GM18517 (cell line): ENCODE measurements around the gene SLC9A9.
A peak's percentile ranks its signal among the peaks of the same experiment; 100 is the strongest.

ENCODE experiments used
- ATAC-seq: cut with Tn5 transposase; IDR thresholded peaks from one replicate; pipeline ENCODE4 v1.9.1; 2021; ENCODE audit warnings: mild to moderate bottlenecking, moderate library complexity; ENCODE audit not compliant: unreplicated experiment

SLC9A9 gene

DNA sequence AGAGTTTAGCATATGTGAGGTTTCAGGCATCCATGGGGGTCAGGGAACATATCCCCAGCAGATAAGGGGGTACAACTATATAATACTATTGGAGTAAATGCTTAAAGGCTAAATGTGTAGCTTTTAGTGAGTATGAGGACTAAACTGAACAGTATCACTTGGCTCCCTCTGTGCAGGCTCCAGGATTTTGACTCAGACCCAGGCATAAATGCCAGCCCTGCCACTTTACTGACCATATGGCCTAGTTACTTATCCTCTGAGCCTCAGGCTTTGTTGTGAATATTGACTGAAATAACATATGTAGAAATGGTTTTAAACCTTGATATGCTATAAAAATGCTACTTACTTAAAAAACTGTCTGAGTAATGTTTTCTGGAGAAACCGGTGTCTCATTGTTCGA lies 577.1 kb downstream of the SLC9A9 start:
- no peak for ATAC-seq

- ATAC-seq: no peak
These were observed 578.5 kb downstream of the SLC9A9 start for GRCh38 chr3:143269741-143270140.

DNA sequence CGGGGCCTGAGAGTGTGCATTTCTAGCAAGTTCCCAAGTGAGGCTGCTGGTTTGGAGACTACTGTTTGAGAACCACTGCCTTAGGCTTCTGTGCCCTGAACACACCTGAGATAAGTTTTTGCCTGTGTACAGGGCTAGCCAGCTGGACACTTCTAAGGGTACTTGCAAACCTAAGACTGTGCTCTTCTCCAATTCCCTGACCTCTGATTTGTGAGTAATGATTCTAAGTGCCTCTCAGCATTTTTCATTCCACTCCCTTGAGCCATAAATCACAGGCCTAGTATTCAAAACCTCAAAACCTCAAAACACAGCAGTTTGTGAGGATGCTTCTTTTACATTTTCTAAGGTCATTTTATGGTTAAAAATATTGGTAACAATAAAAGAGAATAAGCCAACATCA lies 580.3 kb downstream of the SLC9A9 start:
- ATAC-seq: no peak

- peak; percentile 72 for ATAC-seq
These were observed 581.3 kb downstream of the SLC9A9 start for GRCh38 chr3:143266927-143267326.

GRCh38 chr3:143266511-143266910 lies 581.8 kb downstream of the SLC9A9 start:
- ATAC-seq: no peak

DNA sequence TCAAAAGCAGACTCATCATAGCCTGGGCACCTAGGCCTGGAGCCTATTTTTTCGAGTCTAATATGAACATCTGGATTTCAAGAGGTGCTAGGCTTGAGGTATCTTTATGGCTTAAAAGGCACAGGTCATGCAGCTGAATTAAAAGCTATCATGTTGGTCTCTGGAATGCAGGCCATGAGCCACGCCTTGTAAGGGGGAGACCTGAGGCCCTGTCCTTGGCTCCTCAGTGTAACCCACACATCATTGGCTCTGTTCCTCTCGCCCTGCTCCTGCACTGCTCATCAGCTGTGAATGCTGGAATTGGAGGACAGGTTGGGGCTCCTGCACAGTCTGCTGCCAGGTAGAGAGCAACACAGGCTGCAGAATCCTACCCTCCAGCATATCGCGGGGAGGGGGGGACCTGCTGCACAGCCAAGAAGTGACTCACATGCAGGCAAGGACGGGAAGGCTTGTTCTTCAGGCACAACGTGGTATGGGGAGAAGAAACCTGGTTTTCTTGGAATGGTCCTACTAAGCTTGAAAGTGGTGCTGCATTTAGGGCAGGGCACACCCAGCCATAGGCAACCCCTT lies 582.7 kb downstream of the SLC9A9 start:
- no peak for ATAC-seq

DNA sequence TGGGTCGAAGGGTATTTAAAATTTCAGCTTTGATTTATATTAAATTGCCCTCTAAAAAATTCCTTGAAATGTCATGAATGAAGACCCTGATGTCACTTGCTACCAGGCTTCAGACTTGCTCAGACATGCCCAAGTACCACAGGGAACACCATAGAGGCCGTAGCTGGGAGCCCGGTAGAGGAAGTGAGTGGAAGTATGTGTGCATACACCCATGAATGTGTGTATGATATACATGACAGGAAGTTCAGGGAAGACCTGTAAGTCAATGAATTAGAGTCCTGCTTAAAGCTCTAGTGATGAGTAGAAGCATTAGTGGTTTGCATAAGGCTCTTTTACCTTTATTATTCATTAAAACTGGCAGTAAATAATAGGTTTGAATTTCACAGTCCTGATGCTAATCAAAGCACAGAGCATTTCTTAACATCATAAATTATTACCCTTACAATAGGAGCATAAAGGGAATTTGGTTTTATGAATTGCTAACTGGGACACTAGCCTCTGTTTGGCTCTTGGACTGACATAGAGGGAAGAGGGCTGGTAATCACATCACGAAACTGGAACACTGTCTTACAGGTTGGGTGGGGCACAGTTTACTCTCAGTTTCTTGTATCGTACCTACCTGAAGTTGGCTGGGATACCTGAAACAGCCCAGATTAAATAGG lies 584.3 kb downstream of the SLC9A9 start:
- ATAC-seq: no peak

DNA sequence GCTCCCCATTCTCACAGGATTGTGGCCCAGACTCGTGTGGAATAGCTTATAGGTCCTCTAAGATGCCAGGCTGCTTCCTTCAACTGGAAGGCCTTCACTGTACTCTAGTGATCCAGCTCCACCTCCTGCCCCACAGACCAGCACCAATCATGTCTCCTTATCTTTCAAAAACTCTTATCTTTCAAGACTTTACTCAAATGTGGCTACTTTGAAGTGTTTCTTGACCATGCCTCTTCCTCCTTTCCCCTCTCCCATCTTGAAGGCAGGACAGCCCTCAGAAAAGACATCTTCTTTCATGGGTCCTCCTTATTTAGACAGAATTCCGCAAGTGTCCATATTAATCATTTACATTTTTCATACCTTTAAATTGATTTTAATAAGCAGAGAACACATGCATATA lies 586.4 kb downstream of the SLC9A9 start:
- no peak for ATAC-seq

DNA sequence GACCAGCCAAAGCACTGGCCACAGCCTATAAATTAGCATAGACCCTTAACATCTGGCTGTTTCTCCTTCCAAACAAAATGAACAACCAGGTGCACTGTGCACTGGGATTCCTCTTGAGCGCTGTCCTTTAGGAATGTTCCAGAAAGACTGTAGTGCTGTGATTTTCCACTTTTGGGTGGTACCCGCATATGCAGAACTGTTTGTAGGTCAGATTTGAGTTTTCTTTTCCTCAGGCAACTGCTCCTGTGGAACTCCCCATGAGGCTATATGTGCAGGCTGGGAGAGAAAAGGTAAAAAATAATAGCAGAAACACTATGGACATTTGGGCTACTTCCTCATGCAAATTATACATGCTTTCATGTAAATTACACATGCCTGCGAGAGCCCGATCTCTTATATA lies 589.6 kb downstream of the SLC9A9 start:
- ATAC-seq: no peak

- no peak for ATAC-seq
These were observed 591.9 kb downstream of the SLC9A9 start for GRCh38 chr3:143256416-143256815.

- ATAC-seq: no peak
These were observed 592.5 kb downstream of the SLC9A9 start for GRCh38 chr3:143255739-143256138.

DNA sequence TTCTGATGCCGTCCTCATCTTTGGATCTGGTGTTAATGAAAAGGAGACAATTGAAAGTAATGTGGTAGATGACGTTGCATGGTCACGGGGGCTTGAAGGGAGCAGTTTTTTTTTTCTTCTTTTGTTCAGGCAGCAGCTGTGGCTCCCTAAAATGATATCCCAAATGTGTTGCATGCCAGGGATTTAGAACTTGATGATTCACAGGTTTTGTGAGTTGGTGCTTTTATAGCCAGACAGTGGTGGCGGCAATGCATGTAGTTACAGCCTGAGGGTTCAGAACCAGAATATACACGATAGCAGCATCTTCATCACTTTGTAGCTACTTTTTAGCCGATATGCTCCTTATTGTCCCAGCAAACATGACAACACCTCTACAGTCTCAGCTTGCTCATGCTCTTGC lies 595.3 kb downstream of the SLC9A9 start:
- ATAC-seq: no peak

DNA sequence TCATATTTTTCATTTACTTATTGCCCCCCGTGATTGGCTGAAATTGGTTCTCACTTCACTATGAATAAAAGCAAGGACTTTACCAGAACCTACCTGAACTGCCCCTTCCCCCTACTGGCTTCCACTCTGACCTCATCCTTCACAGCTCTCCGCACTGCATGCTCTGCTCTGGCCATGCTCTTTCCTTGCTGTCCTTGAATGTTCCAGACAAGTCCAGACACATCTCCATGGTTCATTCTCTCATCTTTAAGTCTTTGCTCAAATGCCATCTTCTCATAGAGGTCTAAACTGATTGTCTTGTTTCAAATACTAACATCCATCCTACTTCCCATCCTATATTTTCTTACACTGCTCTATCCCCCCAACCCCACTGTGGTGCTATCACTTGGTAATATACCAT lies 599.3 kb downstream of the SLC9A9 start:
- ATAC-seq: no peak

DNA sequence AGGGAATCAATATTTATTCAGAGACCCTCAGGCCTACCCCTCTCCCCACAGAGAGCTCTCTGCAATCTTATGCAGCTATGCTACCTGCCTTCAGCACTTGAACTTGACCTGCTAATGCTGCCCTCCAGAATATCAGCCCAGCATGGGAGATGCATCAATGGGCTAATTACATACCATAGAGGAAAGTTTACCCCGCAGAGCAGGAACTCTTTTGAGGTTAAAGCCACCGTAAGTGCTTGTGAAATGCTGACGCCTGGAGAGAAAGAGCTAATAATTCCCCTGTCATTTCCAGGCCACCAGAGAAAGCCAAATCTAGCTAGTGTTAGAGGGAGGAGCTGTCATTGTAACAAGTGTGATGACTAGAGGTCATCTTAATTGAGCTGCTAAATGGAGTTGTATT lies 601.2 kb downstream of the SLC9A9 start:
- ATAC-seq: no peak

- no peak for ATAC-seq
These were observed 602.6 kb downstream of the SLC9A9 start for GRCh38 chr3:143245692-143246091.

DNA sequence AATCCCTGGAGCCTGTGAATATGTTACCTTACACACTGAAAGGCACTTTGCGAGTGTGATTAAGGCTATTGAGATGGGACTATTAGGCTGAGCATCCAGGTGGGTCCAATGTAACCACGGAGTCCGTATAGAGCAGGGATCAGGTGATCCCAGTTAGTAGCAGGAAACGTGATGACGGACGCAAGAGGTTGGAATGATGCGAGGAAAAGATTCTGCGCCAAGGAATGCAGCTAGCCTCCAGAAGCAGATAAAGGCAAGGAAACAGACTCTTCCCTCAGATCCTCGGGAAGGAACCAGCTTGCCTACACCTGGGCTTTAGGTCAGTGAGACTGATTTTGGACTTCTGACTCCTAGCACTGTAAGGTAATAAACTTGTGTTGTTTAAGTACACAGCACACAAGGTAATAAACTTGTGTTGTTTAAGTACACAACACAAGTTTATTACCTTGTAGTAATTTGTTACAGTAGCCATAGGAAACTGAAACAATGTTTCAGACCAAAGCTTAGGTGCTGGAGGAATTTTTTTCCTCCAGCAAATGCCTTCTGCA lies 603.7 kb downstream of the SLC9A9 start:
- ATAC-seq: no peak

DNA sequence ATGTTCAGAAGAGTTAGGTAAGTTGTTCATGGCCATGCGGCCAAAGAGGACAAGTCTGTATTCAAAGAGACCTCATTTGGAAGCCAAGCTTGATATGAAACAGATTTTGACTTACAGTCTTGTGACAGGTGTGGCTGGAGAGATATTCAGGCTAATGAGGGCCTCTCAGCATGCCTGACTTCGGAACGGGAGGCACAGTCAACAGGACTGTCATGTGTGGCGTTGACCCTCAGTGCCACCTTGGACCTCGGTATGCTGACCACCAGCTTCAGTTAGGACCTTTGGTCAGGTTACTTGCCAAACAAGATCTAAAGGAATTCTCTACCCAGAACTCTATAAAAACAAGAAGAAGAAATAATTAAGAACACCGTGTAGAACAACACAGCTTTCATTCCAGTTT lies 604.6 kb downstream of the SLC9A9 start:
- ATAC-seq: no peak

GRCh38 chr3:143242691-143243090 lies 605.6 kb downstream of the SLC9A9 start:
- no peak for ATAC-seq

DNA sequence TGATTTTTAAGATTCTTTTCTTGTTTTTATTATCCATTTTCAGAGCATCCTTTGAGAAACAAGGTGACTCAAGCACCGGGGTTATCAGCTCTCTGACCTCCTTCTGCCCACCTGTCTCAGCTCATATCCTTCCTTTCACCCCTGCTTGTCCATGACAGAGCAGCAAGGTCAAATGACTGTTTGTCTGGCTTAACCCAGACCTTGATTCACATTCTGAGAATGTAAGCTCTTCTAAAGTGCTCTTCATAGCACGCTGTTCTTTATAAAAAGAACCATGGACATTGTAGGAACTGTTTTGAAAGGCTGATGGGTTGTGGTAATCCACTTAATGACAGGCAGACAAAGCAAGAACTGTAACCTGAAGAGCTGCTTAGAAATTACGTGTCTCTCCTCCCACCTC lies 606.2 kb downstream of the SLC9A9 start:
- no peak for ATAC-seq

GRCh38 chr3:143241481-143241951 lies 606.8 kb downstream of the SLC9A9 start:
- no peak for ATAC-seq

DNA sequence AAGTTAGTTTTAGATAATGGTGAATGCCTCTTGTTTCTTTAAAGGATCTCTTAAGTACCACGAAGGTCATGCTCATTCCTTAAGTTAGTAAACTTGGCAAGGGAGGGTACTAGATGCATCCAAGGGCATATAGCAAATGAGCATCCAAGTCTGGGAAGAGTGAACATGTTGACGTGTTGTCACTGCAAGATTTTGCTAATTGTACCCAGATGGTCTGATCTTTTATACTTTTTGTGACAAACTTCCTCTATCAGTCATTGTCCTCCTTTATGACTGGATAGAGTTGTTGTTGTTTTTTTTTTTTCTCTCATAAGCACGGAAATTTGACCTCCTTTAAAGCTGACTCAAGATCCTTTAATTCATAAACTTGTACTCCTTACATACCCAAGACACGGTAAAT lies 607.4 kb downstream of the SLC9A9 start:
- ATAC-seq: no peak

DNA sequence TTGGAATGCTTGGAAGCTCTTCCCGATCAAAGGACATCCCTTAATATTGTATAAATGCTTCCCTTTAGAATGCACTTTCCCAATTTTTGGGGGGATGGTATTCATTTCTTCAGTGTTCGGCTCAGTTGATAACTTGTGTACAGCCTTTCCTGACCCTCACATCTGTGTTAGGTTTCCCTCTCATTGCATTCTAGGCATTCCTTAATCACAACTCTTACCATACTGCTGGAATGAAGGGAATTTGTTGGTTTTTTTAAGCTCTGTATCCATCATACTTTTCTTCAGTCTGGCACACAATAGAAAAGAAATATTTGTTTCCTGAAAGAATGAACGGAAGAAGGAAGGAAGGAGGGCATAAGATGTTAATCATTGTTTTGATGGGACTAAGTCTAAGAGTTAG lies 609.2 kb downstream of the SLC9A9 start:
- ATAC-seq: no peak
